ENCODE measurements around the gene NGDN.
"Not testable (repeated sequence)": the region's sequence is repeated elsewhere in the genome, so short reads cannot be mapped to it uniquely, and the experiment has no call there.

NGDN gene, protein sequence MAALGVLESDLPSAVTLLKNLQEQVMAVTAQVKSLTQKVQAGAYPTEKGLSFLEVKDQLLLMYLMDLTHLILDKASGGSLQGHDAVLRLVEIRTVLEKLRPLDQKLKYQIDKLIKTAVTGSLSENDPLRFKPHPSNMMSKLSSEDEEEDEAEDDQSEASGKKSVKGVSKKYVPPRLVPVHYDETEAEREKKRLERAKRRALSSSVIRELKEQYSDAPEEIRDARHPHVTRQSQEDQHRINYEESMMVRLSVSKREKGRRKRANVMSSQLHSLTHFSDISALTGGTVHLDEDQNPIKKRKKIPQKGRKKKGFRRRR

DNA sequence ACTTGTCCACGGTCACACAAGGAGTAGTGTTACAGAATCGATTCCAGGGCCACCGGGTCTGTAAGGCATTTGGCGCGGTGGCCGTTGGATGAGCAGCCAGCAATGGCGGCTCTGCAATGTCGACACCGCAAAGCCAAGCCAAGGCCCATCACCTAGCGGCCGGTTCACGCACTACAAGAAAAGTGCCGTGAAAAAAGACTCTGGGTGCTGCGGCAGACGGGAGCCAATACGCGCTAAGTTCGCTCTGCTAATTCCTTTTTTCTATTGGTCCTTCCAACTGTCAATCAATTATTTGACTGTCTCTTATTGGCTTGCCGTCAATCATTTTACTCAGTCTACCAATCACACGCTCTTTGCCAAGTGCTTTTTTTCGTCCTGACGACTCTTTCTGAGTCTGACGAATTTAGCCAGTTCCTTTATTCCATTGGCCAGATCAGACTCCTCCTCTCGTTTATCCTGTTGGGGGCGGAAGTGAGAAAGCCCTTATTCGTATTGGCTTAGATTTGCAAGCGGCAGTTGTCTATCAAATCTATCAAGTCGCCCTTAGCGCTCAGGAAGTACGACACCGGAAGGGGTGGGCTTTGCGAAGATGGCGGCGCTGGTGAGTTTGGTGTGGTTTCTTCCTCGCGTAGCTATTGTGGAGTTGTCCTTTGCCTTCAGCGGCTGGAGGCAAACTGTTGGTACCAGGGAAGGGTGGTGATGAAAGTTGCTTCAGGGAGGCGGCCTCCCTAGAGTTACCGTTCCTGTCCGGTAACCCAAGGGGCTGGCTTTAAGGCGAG lies at the start of gene NGDN:
NGDN (plus strand) TSS at position 577 of the 779 bp plus-strand sequence; CDS start at position 590, 13 bp downstream.
- DNase-seq, result peak; percentile 98

DNA sequence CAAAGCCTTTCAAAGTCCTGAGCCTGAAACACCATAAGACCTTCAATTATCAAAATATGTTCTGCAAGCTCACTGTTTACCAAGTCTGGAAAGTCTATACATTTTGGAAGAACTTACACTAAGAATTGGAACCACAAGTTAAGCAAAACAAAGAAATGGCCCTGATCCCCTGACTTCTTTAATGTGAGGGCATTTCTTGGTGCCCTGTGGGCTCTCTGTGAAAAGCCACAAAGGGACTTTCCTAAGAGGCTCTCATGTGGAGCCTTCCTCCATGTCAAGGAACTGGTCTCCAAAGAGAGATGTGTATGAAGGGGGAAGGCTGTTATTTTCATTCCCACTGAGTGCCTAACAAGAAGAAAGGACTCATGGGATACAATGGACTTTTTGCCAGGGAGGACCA lies 47.9 kb upstream of the NGDN start:
- DNase-seq, result no peak

DNA sequence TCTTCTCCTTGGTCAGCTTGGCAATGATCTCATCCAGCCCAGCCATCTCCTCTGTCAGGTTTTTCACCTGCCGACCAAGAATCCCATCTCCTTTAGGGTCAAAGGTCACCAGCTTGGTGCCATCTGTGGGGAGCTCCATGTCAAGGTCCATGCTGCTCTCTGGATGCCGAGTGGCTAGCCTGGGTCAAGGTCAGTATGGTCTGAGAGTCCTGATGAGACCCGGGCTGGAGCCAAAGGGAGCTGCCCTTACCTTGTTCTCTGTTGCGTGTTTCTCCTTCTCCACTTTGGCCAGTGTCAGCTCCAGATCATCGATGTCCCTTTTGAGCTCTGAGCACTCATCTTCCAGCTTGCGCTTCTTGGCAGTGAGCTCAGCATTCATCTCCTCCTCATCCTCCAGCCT lies 45.8 kb upstream of the NGDN start:
- DNase-seq, result no peak

DNA sequence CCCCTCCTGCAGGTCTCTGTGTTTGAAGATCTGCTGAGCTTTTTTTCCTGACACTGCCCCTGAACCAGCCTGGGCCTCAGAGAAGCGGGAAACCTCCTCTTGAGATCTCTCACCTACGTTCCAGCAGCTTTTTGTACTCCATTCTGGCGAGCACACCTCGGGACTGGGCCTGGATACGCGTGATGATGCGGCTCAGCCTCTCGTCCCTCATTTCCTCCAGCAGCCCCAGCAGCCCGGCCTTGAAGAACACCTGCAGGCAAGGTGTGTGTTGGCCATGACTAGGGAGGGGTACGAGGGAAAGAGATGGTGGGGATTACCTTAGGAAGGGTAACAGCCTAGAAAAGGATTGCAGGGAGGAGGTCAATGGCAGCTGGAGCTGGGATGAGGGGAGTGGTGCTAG lies 44.3 kb upstream of the NGDN start:
- DNase-seq, result no peak

DNA sequence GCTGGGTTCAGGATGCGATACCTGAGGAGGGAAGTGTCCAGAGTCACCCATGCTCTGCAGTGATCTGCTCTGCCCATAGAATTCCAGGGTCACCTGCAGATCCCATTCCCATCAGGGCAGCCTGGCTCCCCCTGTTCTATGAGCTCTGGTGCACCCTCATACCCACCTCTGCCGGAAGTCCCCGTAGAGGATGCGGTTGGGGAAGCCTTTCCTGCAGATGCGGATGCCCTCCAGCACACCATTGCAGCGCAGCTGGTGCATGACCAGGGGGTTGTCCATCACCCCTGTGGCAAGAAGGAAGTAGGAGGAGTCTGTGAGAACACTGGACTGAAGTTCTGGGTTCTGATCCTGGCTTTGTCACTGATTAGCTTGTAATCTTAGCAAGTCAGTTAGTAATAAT lies 43.7 kb upstream of the NGDN start:
- DNase-seq, result not testable (repeated sequence)

DNA sequence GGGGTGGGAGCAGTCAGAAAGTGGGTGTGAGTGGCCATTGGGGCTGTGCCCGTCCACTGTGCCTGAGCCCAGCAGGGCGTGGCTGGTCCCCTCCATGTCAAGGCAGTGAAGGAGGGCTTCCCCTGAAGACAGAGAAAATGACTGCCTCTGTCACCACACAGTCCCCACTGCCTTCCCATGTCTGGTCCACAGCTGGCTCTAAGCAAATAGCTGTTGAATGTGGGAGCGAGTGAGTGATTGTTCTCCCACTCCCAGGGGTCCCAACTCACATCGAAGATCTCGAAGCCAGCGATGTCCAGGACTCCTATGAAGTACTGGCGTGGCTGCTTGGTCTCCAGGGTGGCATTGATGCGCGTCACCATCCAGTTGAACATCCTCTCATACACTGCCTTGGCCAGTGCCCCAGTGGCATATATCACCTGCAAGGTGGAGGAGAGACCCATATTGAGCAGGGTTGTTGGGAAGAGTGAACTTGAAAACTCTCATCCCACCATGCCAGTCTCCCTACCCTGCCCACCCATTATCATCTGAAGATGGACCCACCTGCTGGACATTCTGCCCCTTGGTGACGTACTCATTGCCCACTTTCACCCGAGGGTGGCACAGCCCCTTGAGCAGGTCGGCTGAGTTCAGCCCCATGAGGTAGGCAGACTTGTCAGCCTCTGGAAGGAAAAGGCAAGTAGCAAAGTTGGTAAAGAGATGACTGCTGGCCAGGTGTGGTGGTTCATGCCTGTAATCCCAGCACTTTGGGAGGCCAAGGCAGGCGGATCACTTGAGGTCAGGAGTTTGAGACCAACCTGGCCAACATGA lies 40.6 kb upstream of the NGDN start:
- DNase-seq, result no peak

DNA sequence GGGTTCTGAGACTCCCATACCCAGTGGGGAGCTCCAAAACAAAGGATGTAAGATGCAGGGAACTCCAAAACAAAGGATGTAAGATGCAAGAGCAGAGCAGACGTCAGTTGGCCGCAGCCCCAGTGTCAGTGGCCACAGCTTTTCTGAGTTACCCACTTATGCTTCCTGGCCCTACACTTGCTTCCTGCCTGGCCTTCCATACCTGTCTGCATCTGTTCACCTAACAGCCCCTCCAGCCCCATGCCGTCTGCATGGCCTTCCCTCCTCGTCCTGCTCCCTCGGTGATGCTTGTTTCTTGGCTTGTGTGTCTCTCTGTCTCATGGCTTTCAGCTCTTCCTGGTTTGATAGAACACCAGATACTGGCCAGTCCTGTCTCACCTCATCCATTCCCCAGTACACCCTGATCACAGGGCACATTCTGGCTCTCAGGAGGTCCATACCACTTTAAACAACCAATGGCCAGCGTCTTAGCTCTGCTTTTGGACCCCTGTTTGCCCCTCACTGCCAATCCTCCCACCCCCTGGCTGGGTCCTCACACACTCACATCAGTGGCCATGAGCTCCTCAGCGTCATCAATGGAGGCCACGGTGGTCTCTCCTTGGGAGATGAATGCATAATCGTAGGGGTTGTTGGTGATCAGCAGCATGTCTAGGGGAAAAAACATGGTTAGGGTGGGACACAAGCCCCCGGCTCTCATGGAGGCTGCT lies 39.3 kb upstream of the NGDN start:
- no peak for DNase-seq

DNA sequence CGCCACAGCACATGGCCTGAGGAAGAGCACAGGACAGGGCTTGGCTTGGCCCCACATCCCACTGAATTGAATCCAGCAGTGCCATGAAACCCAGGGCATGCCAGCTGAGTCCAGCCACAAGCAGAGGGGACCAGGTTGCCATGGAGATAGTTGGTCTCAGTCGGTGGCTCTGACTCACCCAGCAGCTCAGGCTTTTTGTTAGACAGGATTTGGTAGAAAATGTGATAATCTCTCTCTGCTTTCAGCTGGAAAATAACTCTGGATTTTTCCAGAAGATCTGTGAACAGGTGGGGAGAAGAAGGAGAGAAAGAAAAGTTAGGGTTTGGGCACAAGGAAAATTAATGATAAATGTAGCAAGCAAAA lies 38.8 kb upstream of the NGDN start:
- peak; percentile 58 for DNase-seq

DNA sequence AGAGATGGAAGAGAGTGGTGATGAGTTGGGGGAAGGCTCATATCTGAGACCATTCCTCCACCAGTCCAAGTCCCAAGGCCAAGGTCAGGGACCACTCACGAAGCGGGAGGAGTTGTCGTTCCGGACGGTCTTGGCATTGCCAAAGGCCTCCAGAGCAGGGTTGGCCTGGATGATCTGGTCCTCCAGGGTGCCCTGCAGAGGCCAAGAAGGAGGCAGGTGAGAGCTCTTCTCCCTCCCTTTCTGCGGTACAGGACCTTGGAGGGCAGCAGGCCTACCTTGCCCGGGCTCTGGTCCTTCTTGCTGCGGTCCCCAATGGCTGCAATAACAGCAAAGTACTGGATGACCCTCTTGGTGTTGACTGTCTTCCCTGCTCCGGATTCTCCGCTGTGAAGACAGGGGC lies 38.0 kb upstream of the NGDN start:
- DNase-seq, result no peak

DNA sequence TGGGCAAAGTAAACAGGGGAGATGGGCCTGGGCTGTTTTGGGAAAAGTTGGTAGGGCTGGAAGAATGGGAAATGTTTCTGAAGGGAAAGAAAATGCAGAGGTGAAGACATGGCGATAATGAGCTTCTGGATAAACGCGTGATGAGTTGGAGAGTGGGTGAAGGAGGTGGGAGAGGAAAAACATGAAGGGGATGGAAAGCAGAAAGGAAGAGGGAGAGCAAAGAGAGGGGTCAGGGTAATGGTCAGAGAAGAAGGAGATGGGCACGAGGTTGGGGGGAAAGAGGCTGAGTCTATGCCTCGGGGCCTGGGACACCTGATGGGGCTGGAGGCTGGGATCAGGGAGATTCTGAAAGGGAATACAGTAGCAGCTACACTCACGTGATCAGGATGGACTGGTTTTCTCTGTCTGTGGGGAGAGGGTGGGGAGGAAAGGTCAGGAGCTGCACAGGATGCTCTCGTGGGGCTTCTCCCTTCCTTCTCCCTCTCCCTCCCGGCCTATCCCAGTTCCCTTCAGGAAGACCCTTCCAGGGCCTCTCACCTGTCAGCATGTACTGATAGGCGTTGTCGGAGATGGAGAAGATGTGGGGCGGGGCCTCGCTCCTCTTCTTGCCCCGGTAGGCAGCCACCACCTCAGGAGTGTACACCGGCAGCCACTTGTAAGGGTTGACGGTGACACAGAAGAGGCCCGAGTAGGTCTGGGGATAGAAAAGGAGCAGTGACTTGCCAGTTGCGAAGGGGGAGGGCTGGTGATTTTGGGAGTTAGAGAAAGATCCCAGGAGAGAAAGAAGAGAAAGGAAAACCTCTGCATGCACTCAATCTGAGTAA lies 37.2 kb upstream of the NGDN start:
- no peak for DNase-seq

DNA sequence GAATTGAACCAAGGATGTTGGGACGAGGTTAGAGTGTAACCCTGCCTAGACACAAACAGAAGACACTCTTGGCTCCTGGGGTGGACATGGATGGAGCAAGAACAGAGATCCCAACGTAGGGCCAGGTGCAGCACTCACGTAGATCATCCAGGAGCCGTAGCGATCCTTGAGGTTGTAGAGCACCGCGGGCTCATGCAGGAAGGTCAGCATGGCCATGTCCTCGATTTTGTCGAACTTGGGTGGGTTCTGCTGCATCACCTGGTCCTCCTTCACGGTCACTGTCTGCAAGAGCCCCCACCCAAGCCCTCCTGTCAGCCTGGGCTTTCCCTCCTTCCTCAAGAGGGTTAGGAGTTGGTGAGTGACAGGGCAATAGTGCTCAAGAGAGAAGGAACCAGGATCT lies 36.6 kb upstream of the NGDN start:
- DNase-seq, result no peak

DNA sequence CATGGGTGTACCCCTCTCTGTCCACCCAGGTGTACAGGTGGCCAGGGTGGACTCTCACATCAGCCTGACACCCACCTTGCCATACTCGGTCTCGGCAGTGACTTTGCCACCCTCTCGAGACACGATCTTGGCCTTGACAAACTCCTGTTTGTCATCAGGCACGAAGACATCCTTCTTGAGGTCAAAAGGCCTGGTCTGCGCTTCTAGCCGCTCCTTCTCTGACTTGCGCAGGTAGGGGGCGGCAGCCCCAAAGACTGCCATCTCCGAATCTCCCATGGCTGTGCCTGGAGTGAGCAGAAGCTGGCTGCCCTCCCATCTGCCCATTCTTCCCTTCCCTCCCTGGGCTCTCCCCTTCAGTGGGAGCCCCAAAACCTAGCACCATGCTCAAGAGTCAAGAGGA lies 36.0 kb upstream of the NGDN start:
- DNase-seq, result no peak

DNA sequence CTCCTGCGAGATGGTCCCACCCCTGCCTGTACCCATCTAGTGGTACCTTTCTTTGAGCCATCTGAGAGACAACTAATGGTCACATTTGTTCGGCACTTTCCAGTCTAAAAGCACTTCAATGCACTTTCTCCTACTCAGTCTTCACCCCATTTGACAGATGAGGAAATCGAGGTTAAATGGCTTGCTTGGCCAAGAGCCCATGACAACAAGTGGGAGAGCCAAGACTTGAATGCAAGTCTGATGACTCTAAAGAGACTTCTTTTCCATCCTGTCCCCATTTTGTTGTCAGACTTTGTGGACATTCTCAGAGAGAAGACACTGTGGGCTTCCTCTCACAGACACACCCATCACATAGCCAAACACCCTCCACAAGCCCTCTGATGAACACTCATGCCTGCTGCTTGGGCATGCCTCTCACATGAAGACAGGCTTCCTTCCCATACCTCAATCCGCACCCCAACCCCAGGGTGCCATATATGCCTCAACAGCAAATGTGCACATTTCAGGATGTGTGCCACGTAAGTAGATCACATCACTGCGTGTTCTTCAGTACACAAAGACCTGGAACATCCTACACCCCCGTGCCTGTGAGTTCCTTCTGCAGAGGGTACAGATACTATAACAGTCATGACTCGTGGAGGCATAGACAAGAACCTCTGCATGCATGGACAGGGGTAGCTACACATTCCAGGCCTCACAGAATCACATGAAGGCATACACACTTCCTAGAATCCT lies 34.8 kb upstream of the NGDN start:
- no peak for DNase-seq

DNA sequence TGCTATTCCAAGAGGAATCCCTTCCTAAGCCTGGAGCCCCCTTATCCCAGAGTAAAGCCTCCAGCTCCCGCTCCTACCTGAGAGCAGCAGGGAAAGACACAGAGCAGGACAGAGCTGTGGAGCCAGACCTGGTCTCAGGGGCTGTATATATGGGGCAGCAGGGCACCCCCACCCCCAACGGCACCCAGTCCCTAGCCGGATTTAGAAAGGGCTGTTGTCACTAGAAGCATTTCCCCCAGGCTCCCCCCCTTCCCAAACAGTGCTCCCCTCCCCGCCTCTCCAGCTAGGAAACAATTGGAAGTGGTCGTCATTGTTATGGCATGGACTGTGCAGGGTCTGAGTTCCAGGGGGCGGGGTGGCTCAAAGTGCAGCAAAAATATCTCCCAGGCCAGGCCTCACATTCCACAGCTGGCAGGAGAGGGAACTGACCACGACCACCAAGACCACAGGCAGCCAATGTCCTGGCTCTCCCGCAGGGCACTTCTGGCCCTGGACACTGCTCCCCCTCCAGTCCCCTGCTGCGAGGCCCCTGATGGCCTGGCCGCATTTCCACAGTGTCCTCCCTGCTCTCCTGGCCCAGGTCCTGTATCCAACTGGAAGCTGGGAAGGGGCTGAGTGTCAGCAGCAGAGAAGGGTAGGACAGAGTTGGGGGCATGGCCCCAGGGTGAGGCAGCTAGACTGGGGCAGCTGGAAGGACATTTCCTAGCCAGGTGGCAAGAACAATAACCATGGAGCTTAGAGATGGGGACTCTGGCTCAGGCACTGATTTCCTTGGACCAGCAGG lies 33.8 kb upstream of the NGDN start, which contains the start of gene MYH7:
MYH7 (minus strand) TSS at position 118 of the 784 bp plus-strand sequence. CDS start 1,928 bp downstream, outside the sequence.
- DNase-seq, result no peak

DNA sequence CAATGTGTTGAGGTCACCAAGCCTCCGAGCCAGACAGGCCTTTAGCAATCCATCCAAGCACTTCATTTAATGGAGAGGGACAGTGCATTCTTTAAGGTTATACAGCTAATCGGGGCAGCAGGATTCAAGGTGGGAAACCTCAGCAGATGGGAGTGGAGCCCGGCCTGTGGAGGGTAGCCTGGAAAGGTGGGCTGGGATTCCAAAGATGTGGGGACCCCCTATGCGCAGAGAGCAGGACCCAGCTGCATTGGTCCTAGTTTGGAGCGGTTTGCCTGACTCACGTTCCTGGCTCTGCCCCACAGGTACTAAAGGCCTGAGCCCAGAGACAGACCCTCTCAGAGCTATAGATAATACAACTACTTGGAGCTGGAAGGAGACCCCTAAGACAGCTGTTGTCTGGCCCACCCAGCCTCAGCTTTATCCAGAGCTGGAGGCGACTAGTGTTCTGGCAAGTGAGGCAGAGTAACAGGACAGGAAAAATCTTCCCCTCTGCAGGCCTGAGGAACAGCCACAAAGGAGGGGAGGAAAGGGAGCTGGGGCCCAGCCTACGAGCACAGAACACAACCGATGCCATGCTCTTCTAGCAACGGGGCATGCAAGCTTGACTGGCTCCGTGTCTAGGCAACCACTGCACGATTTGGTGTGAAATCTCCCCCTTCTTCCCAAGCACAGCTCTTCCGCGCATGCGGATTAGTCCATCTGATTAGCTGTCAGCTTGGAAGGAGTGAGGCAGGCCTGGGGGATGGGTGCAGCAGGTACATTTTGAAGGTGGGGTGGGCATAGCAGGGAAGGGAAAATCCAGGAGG lies 33.0 kb upstream of the NGDN start:
- no peak for DNase-seq

DNA sequence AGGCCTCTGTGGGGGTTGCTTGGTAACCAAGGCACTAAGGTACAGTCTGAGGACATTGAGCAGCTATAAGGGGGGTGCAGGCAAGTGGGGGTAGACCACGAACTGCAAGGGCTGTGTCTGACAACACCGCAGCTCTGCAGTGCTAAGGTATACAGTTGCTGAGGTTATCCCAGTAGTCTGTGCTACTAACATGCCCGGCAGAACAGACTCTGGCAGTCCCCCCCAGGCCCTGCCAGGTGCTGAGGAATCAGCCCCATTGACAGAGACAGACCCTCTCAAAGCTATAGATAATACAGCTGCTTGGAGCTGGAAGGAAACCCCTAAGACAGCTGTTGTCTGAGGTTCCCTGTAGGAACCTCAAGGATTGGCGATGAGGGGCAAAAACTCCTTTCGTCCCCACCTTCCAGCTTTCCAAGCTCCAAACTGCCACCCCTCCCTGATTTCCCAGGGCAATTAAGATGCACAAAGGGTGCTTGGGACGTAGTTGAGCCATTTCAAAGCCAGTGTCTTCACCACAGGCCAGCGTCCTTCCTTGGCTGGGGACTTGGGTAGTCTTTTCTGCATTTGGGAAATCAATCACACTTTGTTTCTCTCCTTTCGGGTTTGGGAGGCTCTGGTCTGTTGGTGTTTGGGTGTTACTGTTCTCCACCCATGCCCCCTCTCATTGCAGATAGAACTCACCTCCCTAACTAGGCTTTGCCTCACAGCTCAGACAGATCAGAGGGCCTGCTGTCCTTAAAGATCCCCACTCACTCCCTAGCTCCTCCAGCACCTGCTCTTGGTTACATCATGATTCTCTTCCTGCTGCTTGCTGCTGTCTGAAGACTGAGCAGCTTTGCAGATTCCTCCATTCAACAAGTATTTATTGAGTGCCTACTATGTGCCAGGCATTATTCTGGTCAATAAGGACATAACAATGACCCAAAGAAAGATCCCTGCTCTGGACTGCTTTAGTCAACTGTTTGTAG lies 32.1 kb upstream of the NGDN start:
- DNase-seq, result no peak

DNA sequence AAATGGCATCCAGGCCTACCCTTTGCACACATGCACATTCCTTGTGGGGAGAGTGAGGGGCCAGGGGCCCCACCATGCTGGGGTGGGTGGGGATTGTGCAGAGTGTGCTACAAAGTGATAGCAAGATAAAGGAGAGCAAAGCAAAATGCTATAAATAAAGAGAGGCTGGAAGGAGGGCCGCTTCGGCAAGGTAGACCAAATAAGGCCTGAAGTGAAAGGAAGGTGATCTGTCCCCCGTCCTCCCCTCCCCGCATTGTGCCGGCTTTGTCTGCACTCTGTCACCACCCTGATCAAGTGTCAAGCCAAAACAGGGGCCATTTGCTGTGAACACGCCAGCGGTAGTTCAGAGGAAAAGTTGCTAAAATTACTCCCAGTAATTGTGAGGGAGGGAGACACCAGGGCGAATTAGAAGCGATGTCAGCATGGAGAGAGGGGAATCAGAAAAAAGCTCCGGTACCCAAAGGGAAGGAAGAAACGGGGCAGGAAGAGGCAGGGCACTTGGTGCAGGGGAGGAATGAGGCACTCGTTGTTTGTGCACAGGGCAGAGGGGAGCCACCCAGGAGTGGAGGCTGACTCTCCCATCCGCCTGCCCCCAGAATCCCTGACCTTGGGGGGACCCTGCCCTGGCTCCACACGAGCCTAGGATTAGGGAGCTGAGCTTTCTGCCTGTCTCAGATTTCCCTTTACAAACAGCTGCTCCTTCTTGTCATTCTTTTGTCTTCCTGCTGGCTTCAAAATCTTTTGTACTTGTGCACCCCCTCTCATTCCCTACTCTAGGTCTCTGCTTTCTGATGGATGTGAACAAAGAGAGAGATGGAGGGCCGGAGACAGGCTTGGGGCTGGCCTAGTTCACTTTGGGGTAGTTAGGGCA lies 31.2 kb upstream of the NGDN start:
- DNase-seq, result no peak
